ENCODE data around the gene CDH18.

DNA sequence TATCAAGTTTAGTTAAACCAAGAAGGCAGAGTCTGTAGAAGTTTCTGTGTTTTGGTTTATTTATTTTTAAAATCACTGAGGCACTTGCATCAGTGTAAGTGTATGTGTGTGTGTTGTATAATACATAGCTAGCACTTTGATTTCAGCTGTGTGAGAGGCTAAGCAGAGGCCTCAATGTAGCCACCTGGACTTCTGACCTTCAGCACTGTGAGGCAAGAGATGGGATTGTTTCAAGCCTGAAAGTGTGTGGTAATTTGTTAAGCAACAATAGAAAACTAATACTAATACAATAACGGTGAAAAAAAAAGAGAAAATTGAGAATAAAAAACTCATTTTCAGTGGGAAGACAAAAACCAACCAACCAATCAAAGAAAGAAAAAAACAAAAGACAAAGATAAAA lies 327.3 kb downstream of the CDH18 start:
- TF ChIP-seq, protein P1, sequence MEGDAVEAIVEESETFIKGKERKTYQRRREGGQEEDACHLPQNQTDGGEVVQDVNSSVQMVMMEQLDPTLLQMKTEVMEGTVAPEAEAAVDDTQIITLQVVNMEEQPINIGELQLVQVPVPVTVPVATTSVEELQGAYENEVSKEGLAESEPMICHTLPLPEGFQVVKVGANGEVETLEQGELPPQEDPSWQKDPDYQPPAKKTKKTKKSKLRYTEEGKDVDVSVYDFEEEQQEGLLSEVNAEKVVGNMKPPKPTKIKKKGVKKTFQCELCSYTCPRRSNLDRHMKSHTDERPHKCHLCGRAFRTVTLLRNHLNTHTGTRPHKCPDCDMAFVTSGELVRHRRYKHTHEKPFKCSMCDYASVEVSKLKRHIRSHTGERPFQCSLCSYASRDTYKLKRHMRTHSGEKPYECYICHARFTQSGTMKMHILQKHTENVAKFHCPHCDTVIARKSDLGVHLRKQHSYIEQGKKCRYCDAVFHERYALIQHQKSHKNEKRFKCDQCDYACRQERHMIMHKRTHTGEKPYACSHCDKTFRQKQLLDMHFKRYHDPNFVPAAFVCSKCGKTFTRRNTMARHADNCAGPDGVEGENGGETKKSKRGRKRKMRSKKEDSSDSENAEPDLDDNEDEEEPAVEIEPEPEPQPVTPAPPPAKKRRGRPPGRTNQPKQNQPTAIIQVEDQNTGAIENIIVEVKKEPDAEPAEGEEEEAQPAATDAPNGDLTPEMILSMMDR (IDR thresholded peaks at IDR 0.05) = no peak
- TF ChIP-seq POLR2A (IDR thresholded peaks at IDR 0.05) (no peak), POLR2AphosphoS5 (IDR thresholded peaks at IDR 0.05) (no peak)
